K562 treated with DMSO at 1 percent for 24 hours (cell line): Measurements from ENCODE around the gene CALML5. TPM values are rescaled to one million over a fixed set of nuclear protein-coding genes. Genes with fewer than 3 reads are reported as not detected.

Source experiments
- total RNA-seq: library from RNA; unstranded; fragments of 300-600 nt; gene quantifications from 2 replicates; pipeline ENCODE4 v1.2.3, GENCODE V29; 2022; ENCODE audit warnings: low read depth; ENCODE audit not compliant: insufficient read depth

The CALML5 gene, protein sequence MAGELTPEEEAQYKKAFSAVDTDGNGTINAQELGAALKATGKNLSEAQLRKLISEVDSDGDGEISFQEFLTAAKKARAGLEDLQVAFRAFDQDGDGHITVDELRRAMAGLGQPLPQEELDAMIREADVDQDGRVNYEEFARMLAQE
- total RNA-seq, result not detected in 2 replicates

DNA sequence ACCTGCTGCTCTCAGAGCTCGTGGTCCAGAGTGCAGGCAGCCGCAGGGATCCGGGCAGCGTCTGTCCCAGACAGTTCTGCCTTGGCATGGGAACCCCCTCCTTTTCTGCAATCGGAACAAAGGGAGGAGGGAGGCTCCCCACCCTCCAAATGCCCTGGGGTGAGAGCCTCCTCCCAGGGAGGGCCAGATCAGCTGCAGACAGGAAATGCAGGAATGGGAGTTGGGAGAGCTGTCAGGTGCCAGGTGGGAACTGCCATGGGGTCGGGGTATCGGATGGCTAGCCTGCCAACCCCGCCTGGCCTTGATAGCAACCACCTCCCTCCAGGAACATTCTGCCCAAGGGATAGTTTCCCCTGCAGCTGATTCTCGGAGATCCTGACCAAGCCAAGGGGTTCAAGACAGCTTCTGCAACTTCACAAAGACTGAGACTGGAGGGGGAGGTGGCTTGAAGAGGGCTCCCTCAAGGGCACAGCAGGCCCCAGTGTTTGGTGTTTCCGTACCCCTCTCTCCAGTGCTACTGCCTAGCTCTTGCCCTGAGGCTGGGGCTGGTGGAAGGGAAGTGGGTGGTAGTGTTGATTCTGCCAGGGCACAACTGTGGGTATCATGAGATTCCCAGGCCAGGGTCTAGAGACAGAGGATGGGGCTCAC, at the start of gene CALML5:
CALML5 (minus strand) TSS at position 78 of the 648 bp plus-strand sequence. CDS start 132 bp downstream, outside the sequence.

DNA sequence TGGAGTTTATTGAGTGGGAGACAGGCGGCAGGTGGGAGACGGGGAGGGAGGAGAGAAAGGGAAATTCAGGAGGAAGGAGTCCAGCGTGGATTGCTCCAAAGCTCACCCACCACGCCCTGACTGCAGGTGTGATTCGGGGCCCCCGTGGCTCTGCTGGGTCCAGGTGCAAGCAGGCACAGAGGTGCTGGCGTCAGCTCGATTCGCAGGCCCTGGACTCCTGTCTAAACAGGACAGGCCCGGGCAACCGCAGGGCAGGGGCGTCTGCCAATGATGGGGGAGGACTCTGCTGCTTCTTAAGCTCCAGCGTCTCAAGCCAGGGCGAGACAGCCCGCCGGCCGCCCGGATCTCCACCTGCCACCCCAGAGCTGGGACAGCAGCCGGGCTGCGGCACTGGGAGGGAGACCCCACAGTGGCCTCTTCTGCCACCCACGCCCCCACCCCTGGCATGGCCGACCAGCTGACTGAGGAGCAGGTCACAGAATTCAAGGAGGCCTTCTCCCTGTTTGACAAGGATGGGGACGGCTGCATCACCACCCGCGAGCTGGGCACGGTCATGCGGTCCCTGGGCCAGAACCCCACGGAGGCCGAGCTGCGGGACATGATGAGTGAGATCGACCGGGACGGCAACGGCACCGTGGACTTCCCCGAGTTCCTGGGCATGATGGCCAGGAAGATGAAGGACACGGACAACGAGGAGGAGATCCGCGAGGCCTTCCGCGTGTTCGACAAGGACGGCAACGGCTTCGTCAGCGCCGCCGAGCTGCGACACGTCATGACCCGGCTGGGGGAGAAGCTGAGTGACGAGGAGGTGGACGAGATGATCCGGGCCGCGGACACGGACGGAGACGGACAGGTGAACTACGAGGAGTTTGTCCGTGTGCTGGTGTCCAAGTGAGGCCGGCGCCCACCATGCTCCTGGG, 25.5 kb upstream of the CALML5 start, which contains the start of gene CALML3:
CALML3 (plus strand) TSS at position 321 of the 920 bp plus-strand sequence; CDS start at position 446, 125 bp downstream.

Other genes starting within 250 kb of the CALML5 start
- gene UCN3, start 134.6 kb downstream of the CALML5 start, total RNA-seq, result not detected in 2 replicates
- gene TUBAL3, start 94.7 kb downstream of the CALML5 start, total RNA-seq, result 5.6 and 6.9 TPM in 2 replicates
- gene NET1, start 87.0 kb downstream of the CALML5 start, total RNA-seq, result 82.6 and 92.2 TPM in 2 replicates
- not detected in 2 replicates for gene CALML3, start 25.4 kb upstream of the CALML5 start, total RNA-seq
- gene ASB13, start 167.0 kb upstream of the CALML5 start, total RNA-seq, result 34.1 and 34.6 TPM in 2 replicates
- gene TASOR2, start 185.3 kb upstream of the CALML5 start, total RNA-seq, result 21.0 and 24.4 TPM in 2 replicates